ENCODE results near the gene MESP1. TPM values are rescaled to one million over a fixed set of nuclear protein-coding genes. Genes with fewer than 3 reads are reported as not detected.
"Not testable (repeated sequence)": the region's sequence is repeated elsewhere in the genome, so short reads cannot be mapped to it uniquely, and the experiment has no call there.

The MESP1 gene
- polyA plus RNA-seq, 3 donors = 0.04 to 1.2 (median 0.06) TPM

- H3K4me3 Mint-ChIP-seq = no peak overlapping the region
Measured at GRCh38 chr15:89790661-89791060, 39.6 kb upstream of the MESP1 start.

GRCh38 chr15:89790206-89790605 lies 39.2 kb upstream of the MESP1 start:
- H3K9me3 Mint-ChIP-seq = peaks cover 0 to 14% (median 9%) of the 10 kb centered on the region in 7 donors
- peaks cover 87% of the 10 kb centered on the region for H4K20me1 ChIP-seq (ENCODE audit: insufficient read depth, low read length)
- H3K4me1 ChIP-seq (ENCODE audit: control insufficient read depth in 1 of 2, insufficient read depth in 2 of 2, low read length in 2 of 2) = no peaks in the 10 kb centered on the region
- peak overlapping the region in 2 of 7 donors; percentile 8 to 60 for H3K27ac Mint-ChIP-seq
- H3K4me1 Mint-ChIP-seq = no peaks in the 10 kb centered on the region
- H3K27ac ChIP-seq (ENCODE audit: low read depth in 1 of 2, low read length in 2 of 2) = no peak overlapping the region
- peaks cover 0 to 6% of the 10 kb centered on the region in 2 donors for H3K9me3 ChIP-seq (replicated peaks in 1 of 2; ENCODE audit: control insufficient read depth in 1 of 2, insufficient read depth in 1 of 2, low read length in 2 of 2)
- H3K4me3 Mint-ChIP-seq = no peak overlapping the region
- H3K4me2 ChIP-seq (replicated peaks; ENCODE audit: extremely low read depth, low read length, poor library complexity, severe bottlenecking) = no peak overlapping the region
- H3K36me3 ChIP-seq (replicated peaks in 1 of 2; ENCODE audit: control insufficient read depth in 1 of 2, insufficient read depth in 2 of 2, low read length in 2 of 2) = peaks cover 71 to 99% of the 10 kb centered on the region in 2 donors
- peaks cover 0 to 2% (median 1%) of the 10 kb centered on the region in 3 donors for H3K27me3 Mint-ChIP-seq (ENCODE audit: low read depth in 3 of 3)
- H3K4me3 ChIP-seq (replicated peaks in 1 of 3; ENCODE audit: low read depth in 2 of 3, low read length in 3 of 3) = no peak overlapping the region
- no peaks in the 10 kb centered on the region for H3K79me2 ChIP-seq (ENCODE audit: insufficient read depth, low read length)
- H3K36me3 Mint-ChIP-seq = peaks cover 77 to 98% of the 10 kb centered on the region in 2 donors
- no peak for DNase-seq
- 86% methylated on average over 3 of the region's 10 CpGs for WGBS (ENCODE audit: insufficient coverage)
- intact Hi-C loops (cut with micrococcal nuclease) = no loop called here
- TF ChIP-seq CTCF (IDR thresholded peaks at IDR 0.05) = no peak
- no peak overlapping the region for H3K9ac ChIP-seq (ENCODE audit: insufficient read depth, low read length, poor library complexity, severe bottlenecking)
- no peak overlapping the region for H2AFZ ChIP-seq (ENCODE audit: insufficient read depth, low read depth, low read length, poor library complexity, severe bottlenecking)
- no peaks in the 10 kb centered on the region for H3K27me3 ChIP-seq (ENCODE audit: control insufficient read depth in 2 of 2, insufficient read depth in 2 of 2, low read length in 2 of 2)

More at GRCh38 chr15:89790661-89791060, 39.6 kb upstream of the MESP1 start:
- TF ChIP-seq CTCF (IDR thresholded peaks at IDR 0.05) = no peak
- Histone ChIP-seq H4K20me1 (ENCODE audit: insufficient read depth, low read length) (peaks cover 87% of the 10 kb centered on the region), H3K27me3 (ENCODE audit: control insufficient read depth in 2 of 2, insufficient read depth in 2 of 2, low read length in 2 of 2) (no peaks in the 10 kb centered on the region), H3K9ac (ENCODE audit: insufficient read depth, low read length, poor library complexity, severe bottlenecking) (no peak overlapping the region), H3K4me3 (replicated peaks in 1 of 3; ENCODE audit: low read depth in 2 of 3, low read length in 3 of 3) (no peak overlapping the region), H3K79me2 (ENCODE audit: insufficient read depth, low read length) (no peaks in the 10 kb centered on the region), H3K9me3 (replicated peaks in 1 of 2; ENCODE audit: control insufficient read depth in 1 of 2, insufficient read depth in 1 of 2, low read length in 2 of 2) (peaks cover 0 to 6% of the 10 kb centered on the region in 2 donors), H3K4me1 (ENCODE audit: control insufficient read depth in 1 of 2, insufficient read depth in 2 of 2, low read length in 2 of 2) (no peaks in the 10 kb centered on the region), H3K4me2 (replicated peaks; ENCODE audit: extremely low read depth, low read length, poor library complexity, severe bottlenecking) (no peak overlapping the region), H3K36me3 (replicated peaks in 1 of 2; ENCODE audit: control insufficient read depth in 1 of 2, insufficient read depth in 2 of 2, low read length in 2 of 2) (peaks cover 70 to 99% of the 10 kb centered on the region in 2 donors), H3K27ac (ENCODE audit: low read depth in 1 of 2, low read length in 2 of 2) (no peak overlapping the region), H2AFZ (ENCODE audit: insufficient read depth, low read depth, low read length, poor library complexity, severe bottlenecking) (no peak overlapping the region)
- Mint-ChIP-seq H3K4me1 (no peaks in the 10 kb centered on the region), H3K27ac (peak overlapping the region in 1 of 7 donors; percentile 77), H3K27me3 (ENCODE audit: low read depth in 3 of 3) (peaks cover 0 to 2% (median 1%) of the 10 kb centered on the region in 3 donors), H3K36me3 (peaks cover 76 to 98% of the 10 kb centered on the region in 2 donors), H3K9me3 (peaks cover 0 to 14% (median 9%) of the 10 kb centered on the region in 7 donors)
- WGBS (ENCODE audit: insufficient coverage) = 100% methylated on average over 2 of the region's 16 CpGs
- peak in 1 of 3 donors; percentile 1 for DNase-seq
- intact Hi-C loops (cut with micrococcal nuclease) = no loop called here

- intact Hi-C loops (cut with micrococcal nuclease); H3K4me3 Mint-ChIP-seq; H3K4me3 ChIP-seq (replicated peaks in 1 of 3; ENCODE audit: low read depth in 2 of 3, low read length in 3 of 3); H3K4me2 ChIP-seq (replicated peaks; ENCODE audit: extremely low read depth, low read length, poor library complexity, severe bottlenecking); H3K4me1 ChIP-seq (ENCODE audit: control insufficient read depth in 1 of 2, insufficient read depth in 2 of 2, low read length in 2 of 2); H3K27me3 Mint-ChIP-seq (ENCODE audit: low read depth in 3 of 3); H3K9me3 ChIP-seq (replicated peaks in 1 of 2; ENCODE audit: control insufficient read depth in 1 of 2, insufficient read depth in 1 of 2, low read length in 2 of 2); H2AFZ ChIP-seq (ENCODE audit: insufficient read depth, low read depth, low read length, poor library complexity, severe bottlenecking); H3K27me3 ChIP-seq (ENCODE audit: control insufficient read depth in 2 of 2, insufficient read depth in 2 of 2, low read length in 2 of 2); DNase-seq; H3K4me1 Mint-ChIP-seq; H3K27ac ChIP-seq (ENCODE audit: low read depth in 1 of 2, low read length in 2 of 2); H3K27ac Mint-ChIP-seq; H3K9ac ChIP-seq (ENCODE audit: insufficient read depth, low read length, poor library complexity, severe bottlenecking); H3K79me2 ChIP-seq (ENCODE audit: insufficient read depth, low read length): not testable (repeated sequence)
- peaks cover 88% of the 10 kb centered on the region for H4K20me1 ChIP-seq (ENCODE audit: insufficient read depth, low read length)
- H3K36me3 Mint-ChIP-seq = peaks cover 75 to 96% of the 10 kb centered on the region in 2 donors
- peaks cover 0 to 14% (median 9%) of the 10 kb centered on the region in 7 donors for H3K9me3 Mint-ChIP-seq
- WGBS (ENCODE audit: insufficient coverage) = no CpG with 5 or more reads among the region's 4 CpGs
- H3K36me3 ChIP-seq (replicated peaks in 1 of 2; ENCODE audit: control insufficient read depth in 1 of 2, insufficient read depth in 2 of 2, low read length in 2 of 2) = peaks cover 77 to 96% of the 10 kb centered on the region in 2 donors
Measured at GRCh38 chr15:89788585-89788984, 37.5 kb upstream of the MESP1 start.

Measured in CD14-positive monocyte (primary cell).